Measurements from ENCODE around the gene RPA3.

DNA sequence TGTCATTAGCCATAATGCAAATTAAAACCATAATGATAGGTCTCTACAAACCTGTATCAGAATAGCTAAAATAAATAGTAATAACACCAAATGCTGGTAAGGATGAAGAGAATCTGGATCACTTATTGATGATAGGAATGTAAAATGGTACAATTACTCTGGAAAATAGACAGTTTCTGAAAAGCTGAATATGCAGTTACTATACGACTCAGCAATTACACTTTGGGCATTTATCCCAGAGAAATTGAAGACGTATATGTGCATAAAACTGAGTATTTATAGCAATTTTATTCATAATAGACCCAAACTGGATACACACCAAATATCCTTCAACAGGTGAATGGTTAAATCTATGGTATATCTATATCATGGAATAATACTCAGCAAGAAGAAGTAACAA is 7.9 kb downstream of the RPA3 start:
- TF ChIP-seq CTCF (conservative IDR thresholded peaks at IDR 0.05; ENCODE audit: low read depth, low read length): no peak
- no peak for TF ChIP-seq EZH2 (IDR thresholded peaks at IDR 0.05; ENCODE audit: borderline replicate concordance, low read depth, low read length, poor library complexity, severe bottlenecking)
